B cell (primary cell): ENCODE results near the gene MAGOHB.

ENCODE experiments used
- CTCF ChIP-seq: fragments of 200-600 bp; IDR thresholded peaks from one replicate; pipeline ENCODE4 v1.8.0; 2022; ENCODE audit warnings: antibody characterized with exemption, mild to moderate bottlenecking
- EZH2 ChIP-seq: IDR thresholded peaks from 2 replicates; pipeline ENCODE4 v1.6.1; 2012; ENCODE audit warnings: borderline replicate concordance, low read depth, mild to moderate bottlenecking, moderate library complexity, low read length; ENCODE audit not compliant: insufficient read depth, poor library complexity, severe bottlenecking

- TF ChIP-seq EZH2 (no peak), CTCF (no peak)
These were observed 50.4 kb downstream of the MAGOHB start for GRCh38 chr12:10563002-10563401.
